Gastroesophageal sphincter (tissue), 3 donors: ENCODE data around the gene HCRT.

Experiments
- POLR2A ChIP-seq, 2 donors: fragments of 450-650 bp; IDR thresholded peaks; one replicate each; pipeline ENCODE4 v1.6.1; 2017; ENCODE audit warnings: antibody characterized with exemption in 2 of 2, mild to moderate bottlenecking in 2 of 2, moderate library complexity in 1 of 2
- POLR2AphosphoS5 ChIP-seq: sonication (generic); formaldehyde crosslinking; IDR thresholded peaks from one replicate; pipeline ENCODE4 v1.6.1; 2017; ENCODE audit warnings: antibody characterized with exemption
- TF ChIP-seq, protein P1 (sequence below), 4 experiments: fragments of 200-600 bp in 2 of 4; fragments of 450-650 bp in 2 of 4; sonication (generic) in 1 of 4; IDR thresholded peaks; one replicate each; pipeline ENCODE4 v1.5.1; 2017 to 2019; ENCODE audit warnings: antibody characterized with exemption in 4 of 4, mild to moderate bottlenecking in 2 of 4, moderate library complexity in 2 of 4

DNA sequence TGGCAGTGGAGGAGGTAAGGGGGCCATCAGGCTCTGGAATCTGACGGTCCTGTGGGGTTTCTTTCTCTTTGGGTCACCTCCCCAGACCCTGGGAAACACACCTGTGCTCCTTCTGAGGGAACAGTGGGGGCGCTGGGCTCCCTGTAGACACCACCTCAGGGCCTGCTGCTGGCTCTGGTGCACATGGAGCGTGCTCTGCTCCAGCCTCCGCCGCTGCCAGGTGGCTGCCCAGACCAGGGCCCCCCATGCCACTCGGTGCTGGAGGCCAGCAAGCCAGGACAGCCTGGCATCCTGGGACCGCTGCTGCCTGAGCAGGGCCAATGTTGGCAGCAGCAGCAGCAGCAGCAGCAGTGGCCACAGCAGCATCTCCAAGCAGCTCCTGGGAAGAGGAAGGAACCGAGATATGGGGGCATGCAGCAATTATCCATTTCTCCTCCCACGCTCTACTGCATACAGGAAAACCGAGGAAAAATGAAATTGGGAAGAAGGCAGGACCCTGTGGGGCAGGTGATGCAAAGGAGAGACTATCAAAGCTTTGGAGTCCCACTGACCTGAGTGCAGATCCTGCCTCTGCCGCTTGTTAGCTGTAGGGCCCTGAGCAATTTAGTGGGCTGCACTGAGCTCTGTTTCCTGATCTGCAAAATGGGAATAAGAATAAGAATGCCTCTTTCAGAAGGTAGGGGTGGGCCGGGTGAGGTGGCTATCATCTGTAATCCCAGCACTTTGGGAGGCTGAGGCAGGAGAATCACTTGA lies 8.1 kb upstream of the HCRT start:
- TF ChIP-seq POLR2A (IDR thresholded peaks at IDR 0.05) (no peak), POLR2AphosphoS5 (no peak)
- TF ChIP-seq, protein P1, sequence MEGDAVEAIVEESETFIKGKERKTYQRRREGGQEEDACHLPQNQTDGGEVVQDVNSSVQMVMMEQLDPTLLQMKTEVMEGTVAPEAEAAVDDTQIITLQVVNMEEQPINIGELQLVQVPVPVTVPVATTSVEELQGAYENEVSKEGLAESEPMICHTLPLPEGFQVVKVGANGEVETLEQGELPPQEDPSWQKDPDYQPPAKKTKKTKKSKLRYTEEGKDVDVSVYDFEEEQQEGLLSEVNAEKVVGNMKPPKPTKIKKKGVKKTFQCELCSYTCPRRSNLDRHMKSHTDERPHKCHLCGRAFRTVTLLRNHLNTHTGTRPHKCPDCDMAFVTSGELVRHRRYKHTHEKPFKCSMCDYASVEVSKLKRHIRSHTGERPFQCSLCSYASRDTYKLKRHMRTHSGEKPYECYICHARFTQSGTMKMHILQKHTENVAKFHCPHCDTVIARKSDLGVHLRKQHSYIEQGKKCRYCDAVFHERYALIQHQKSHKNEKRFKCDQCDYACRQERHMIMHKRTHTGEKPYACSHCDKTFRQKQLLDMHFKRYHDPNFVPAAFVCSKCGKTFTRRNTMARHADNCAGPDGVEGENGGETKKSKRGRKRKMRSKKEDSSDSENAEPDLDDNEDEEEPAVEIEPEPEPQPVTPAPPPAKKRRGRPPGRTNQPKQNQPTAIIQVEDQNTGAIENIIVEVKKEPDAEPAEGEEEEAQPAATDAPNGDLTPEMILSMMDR (IDR thresholded peaks at IDR 0.05) = no peak
